GM23338 (cell line): ENCODE data around the gene GTPBP4. TPM values are rescaled to one million over a fixed set of nuclear protein-coding genes. Genes with fewer than 3 reads are reported as not detected.

Experiments
- ATAC-seq: fragments of 200-7000 bp; cut with Tn5 transposase; 3 replicates; pipeline ENCODE4 v1.9.1; 2020
- DNase-seq: peaks from one replicate; pipeline ENCODE4 v3.0.0-alpha.2; 2015; ENCODE audit warnings: low spot score
- H2AFZ ChIP-seq: fragments of 200-600 bp; sonication (generic); 2 replicates; pipeline ENCODE4 v1.8.0; 2016; ENCODE audit warnings: antibody characterized with exemption, mild to moderate bottlenecking, moderate library complexity
- H3F3A ChIP-seq: fragments of 200-600 bp; sonication (generic); replicated peaks from 2 replicates; pipeline ENCODE4 v1.8.0; 2017; ENCODE audit warnings: antibody characterized with exemption, mixed run types, low read depth
- H3K27ac ChIP-seq: fragments of 200-600 bp; sonication (generic); 2 replicates; pipeline ENCODE4 v1.6.1; 2016; ENCODE audit warnings: low read depth
- H3K27me3 ChIP-seq: fragments of 200-600 bp; sonication (generic); 2 replicates; pipeline ENCODE4 v1.8.0; 2016; ENCODE audit warnings: mild to moderate bottlenecking, mixed run types, moderate library complexity; ENCODE audit not compliant: insufficient read depth
- H3K36me3 ChIP-seq: fragments of 200-600 bp; sonication (generic); 2 replicates; pipeline ENCODE4 v1.8.0; 2016; ENCODE audit warnings: mild to moderate bottlenecking; ENCODE audit not compliant: insufficient read depth
- H3K4me1 ChIP-seq: fragments of 200-600 bp; sonication (generic); 2 replicates; pipeline ENCODE4 v1.8.0; 2016; ENCODE audit warnings: mild to moderate bottlenecking, moderate library complexity; ENCODE audit not compliant: insufficient read depth
- H3K4me2 ChIP-seq: fragments of 200-600 bp; sonication (generic); 2 replicates; pipeline ENCODE4 v1.7.1; 2017; ENCODE audit warnings: mixed run types
- H3K4me3 ChIP-seq: fragments of 200-600 bp; sonication (generic); 2 replicates; pipeline ENCODE4 v1.6.1; 2016; ENCODE audit warnings: mixed run types
- H3K79me2 ChIP-seq: fragments of 200-600 bp; sonication (generic); replicated peaks from 2 replicates; pipeline ENCODE4 v1.8.0; 2017; ENCODE audit warnings: mild to moderate bottlenecking; ENCODE audit not compliant: insufficient read depth
- H3K9me2 ChIP-seq: fragments of 200-600 bp; sonication (generic); 2 replicates; pipeline ENCODE4 v1.8.0; 2017; ENCODE audit not compliant: insufficient read depth
- H4K20me1 ChIP-seq: fragments of 200-600 bp; sonication (generic); replicated peaks from 2 replicates; pipeline ENCODE4 v1.8.0; 2017; ENCODE audit warnings: mild to moderate bottlenecking; ENCODE audit not compliant: insufficient read depth
- H3K27ac Mint-ChIP-seq: 2 replicates; pipeline ENCODE4 v1.8.0; 2020; ENCODE audit warnings: inconsistent platforms, mild to moderate bottlenecking, moderate library complexity, mixed read lengths
- H3K27me3 Mint-ChIP-seq: 3 replicates; pipeline ENCODE4 v1.8.0; 2022; ENCODE audit warnings: low read depth, mild to moderate bottlenecking, moderate library complexity, mixed read lengths, inconsistent platforms; ENCODE audit not compliant: insufficient read depth, poor library complexity
- H3K36me3 Mint-ChIP-seq: 3 replicates; pipeline ENCODE4 v1.8.0; 2021; ENCODE audit warnings: low read depth, mild to moderate bottlenecking, inconsistent platforms, moderate library complexity, mixed read lengths
- H3K4me1 Mint-ChIP-seq: 3 replicates; pipeline ENCODE4 v1.8.0; 2020; ENCODE audit warnings: mild to moderate bottlenecking, inconsistent platforms, mixed read lengths
- H3K4me3 Mint-ChIP-seq: 3 replicates; pipeline ENCODE4 v1.8.0; 2021; ENCODE audit warnings: moderate library complexity, mild to moderate bottlenecking, inconsistent platforms, mixed read lengths
- H3K9me3 Mint-ChIP-seq: 3 replicates; pipeline ENCODE4 v1.8.0; 2020; ENCODE audit warnings: moderate library complexity, mild to moderate bottlenecking, inconsistent platforms, mixed read lengths
- CREB1 ChIP-seq: fragments of 250-450 bp; sonication (Bioruptor Pico); IDR thresholded peaks from 2 replicates; pipeline ENCODE4 v1.5.0; 2020; ENCODE audit warnings: low read depth, mild to moderate bottlenecking, moderate library complexity
- EZH2 ChIP-seq: fragments of 200-600 bp; sonication (generic); IDR thresholded peaks from one replicate; pipeline ENCODE4 v1.8.0; 2017; ENCODE audit warnings: antibody characterized with exemption, mild to moderate bottlenecking, low read depth; ENCODE audit not compliant: unreplicated experiment
- EZH2phosphoT487 ChIP-seq: fragments of 200-600 bp; sonication (generic); IDR thresholded peaks from one replicate; pipeline ENCODE4 v1.8.1; 2018; ENCODE audit warnings: antibody characterized with exemption; ENCODE audit not compliant: unreplicated experiment
- NANOG ChIP-seq: IDR thresholded peaks from 2 replicates; pipeline ENCODE4 v1.6.1; 2016; ENCODE audit warnings: antibody characterized with exemption, borderline replicate concordance
- POLR2AphosphoS5 ChIP-seq: IDR thresholded peaks from 2 replicates; pipeline ENCODE4 v1.6.1; 2016; ENCODE audit warnings: antibody characterized with exemption, low read depth
- ZNF331 ChIP-seq: fragments of 250-450 bp; sonication (Bioruptor Pico); IDR thresholded peaks from 2 replicates; pipeline ENCODE4 v1.5.0; 2020; ENCODE audit warnings: low read depth, mild to moderate bottlenecking, moderate library complexity
- ZNF462 ChIP-seq: fragments of 250-450 bp; sonication (Bioruptor Pico); IDR thresholded peaks from 2 replicates; pipeline ENCODE4 v1.5.0; 2020; ENCODE audit warnings: mild to moderate bottlenecking, moderate library complexity
- polyA plus RNA-seq: library from polyadenylated mRNA; unstranded; fragments of >200 nt; fragmentation: Nextera tagmentation; extraction: Ambion mirVana; gene quantifications from 2 replicates; pipeline ENCODE4 v1.2.1, GENCODE V29; 2016
- total RNA-seq: library from RNA; depleted of rRNA; stranded (reverse); fragments of >200 nt; shearing (Covaris generic); gene quantifications from 2 replicates; pipeline ENCODE4 v1.2.3, GENCODE V29; 2014

Gene GTPBP4
- total and polyA plus RNA-seq, 2 experiments from 2014 or later = 56.5 to 62.6 TPM

- Histone ChIP-seq H3K4me1 (no peaks in the 10 kb centered on the region), H3K27ac (no peak overlapping the region), H3K4me2 (no peak overlapping the region), H3K4me3 (no peak overlapping the region), H4K20me1 (peaks cover 13% of the 10 kb centered on the region), H3F3A (peaks cover 3% of the 10 kb centered on the region; the same call in 1 of the 2 replicates), H3K79me2 (peaks cover 14% of the 10 kb centered on the region), H3K36me3 (peaks cover 69% of the 10 kb centered on the region), H3K9me2 (no peaks in the 10 kb centered on the region), H3K27me3 (no peaks in the 10 kb centered on the region), H2AFZ (no peak overlapping the region)
- Mint-ChIP-seq H3K9me3 (no peaks in the 10 kb centered on the region), H3K27ac (no peak overlapping the region), H3K36me3 (peaks cover 93% of the 10 kb centered on the region), H3K27me3 (peaks cover 12% of the 10 kb centered on the region), H3K4me1 (peaks cover 9% of the 10 kb centered on the region), H3K4me3 (no peak overlapping the region)
- no peak for ATAC-seq
- no peak for DNase-seq
- TF ChIP-seq CREB1 (CRISPR knock-in tag) (no peak), EZH2 (no peak), EZH2phosphoT487 (no peak)
These were observed 22.5 kb downstream of the GTPBP4 start for GRCh38 chr10:1010703-1011102.

GRCh38 chr10:1011696-1012095 lies 23.5 kb downstream of the GTPBP4 start:
- Mint-ChIP-seq H3K4me3 (no peak overlapping the region), H3K27me3 (peaks cover 12% of the 10 kb centered on the region), H3K9me3 (no peaks in the 10 kb centered on the region), H3K4me1 (peaks cover 9% of the 10 kb centered on the region), H3K36me3 (peaks cover 93% of the 10 kb centered on the region), H3K27ac (no peak overlapping the region)
- Histone ChIP-seq H3K79me2 (peaks cover 14% of the 10 kb centered on the region), H2AFZ (no peak overlapping the region), H3K4me3 (no peak overlapping the region), H3K4me1 (no peaks in the 10 kb centered on the region), H3K27ac (no peak overlapping the region), H3K27me3 (no peaks in the 10 kb centered on the region), H3K9me2 (no peaks in the 10 kb centered on the region), H4K20me1 (peaks cover 18% of the 10 kb centered on the region), H3K36me3 (peaks cover 68% of the 10 kb centered on the region), H3K4me2 (no peak overlapping the region), H3F3A (no peaks in the 10 kb centered on the region)
- DNase-seq (no peak), ATAC-seq (no peak; the same call in 2 of the 3 replicates)
- TF ChIP-seq EZH2phosphoT487 (no peak), ZNF331 (no peak)

GRCh38 chr10:1015688-1016087 lies 27.5 kb downstream of the GTPBP4 start:
- peaks cover 14% of the 10 kb centered on the region for H4K20me1 ChIP-seq
- H3F3A ChIP-seq = peaks cover 8% of the 10 kb centered on the region; the same call in 1 of the 2 replicates
- H3K27me3 ChIP-seq = no peaks in the 10 kb centered on the region
- no peak overlapping the region for H2AFZ ChIP-seq
- peaks cover 4% of the 10 kb centered on the region for H3K79me2 ChIP-seq
- peaks cover 11% of the 10 kb centered on the region for H3K27me3 Mint-ChIP-seq
- H3K4me2 ChIP-seq = no peak overlapping the region
- no peak overlapping the region for H3K27ac ChIP-seq
- H3K9me3 Mint-ChIP-seq = no peaks in the 10 kb centered on the region
- no peaks in the 10 kb centered on the region for H3K9me2 ChIP-seq
- no peaks in the 10 kb centered on the region for H3K4me1 ChIP-seq
- H3K4me1 Mint-ChIP-seq = peaks cover 5% of the 10 kb centered on the region; the same call in 1 of the 3 replicates
- ATAC-seq (no peak), DNase-seq (no peak)
- no peak overlapping the region for H3K4me3 ChIP-seq
- no peak overlapping the region for H3K27ac Mint-ChIP-seq
- peaks cover 61% of the 10 kb centered on the region for H3K36me3 ChIP-seq
- no peak overlapping the region for H3K4me3 Mint-ChIP-seq
- peaks cover 93% of the 10 kb centered on the region for H3K36me3 Mint-ChIP-seq
- TF ChIP-seq ZNF331 (no peak), ZNF462 (CRISPR knock-in tag) (no peak), POLR2AphosphoS5 (no peak), CREB1 (CRISPR knock-in tag) (no peak), EZH2phosphoT487 (no peak), NANOG (no peak), EZH2 (no peak)
